AG09319 (cell line): ENCODE results near the gene KRT77.

Experiments
- DNase-seq: peaks from one replicate; pipeline ENCODE4 v3.0.0-alpha.2; 2010; ENCODE audit warnings: low read depth; ENCODE audit errors: extremely low read depth
- TF ChIP-seq, protein P1 (sequence below): IDR thresholded peaks from 2 replicates; pipeline ENCODE4 v1.5.1; 2011; ENCODE audit warnings: low read depth, mild to moderate bottlenecking, inconsistent platforms, low read length, moderate library complexity

The KRT77 gene

DNA sequence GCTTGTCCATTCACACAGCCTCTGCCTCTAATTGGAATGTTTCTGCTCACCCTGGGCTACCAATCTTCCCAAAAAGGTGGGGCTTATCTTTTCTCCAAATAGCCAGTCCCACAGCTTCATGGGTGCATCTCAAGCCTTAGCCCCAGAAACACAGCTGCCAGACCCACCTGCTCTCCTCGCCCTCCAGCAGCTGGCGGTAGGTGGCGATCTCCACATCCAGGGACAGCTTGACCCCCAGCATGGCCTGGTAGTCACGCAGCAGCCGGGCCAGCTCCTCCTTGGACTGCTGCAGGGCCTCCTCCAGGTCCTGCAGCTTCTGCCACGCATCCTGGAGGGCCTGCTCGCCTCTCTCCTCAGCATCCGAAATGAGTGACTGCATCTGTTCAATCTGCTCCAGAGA is 11.1 kb downstream of the KRT77 start:
- TF ChIP-seq, protein P1, sequence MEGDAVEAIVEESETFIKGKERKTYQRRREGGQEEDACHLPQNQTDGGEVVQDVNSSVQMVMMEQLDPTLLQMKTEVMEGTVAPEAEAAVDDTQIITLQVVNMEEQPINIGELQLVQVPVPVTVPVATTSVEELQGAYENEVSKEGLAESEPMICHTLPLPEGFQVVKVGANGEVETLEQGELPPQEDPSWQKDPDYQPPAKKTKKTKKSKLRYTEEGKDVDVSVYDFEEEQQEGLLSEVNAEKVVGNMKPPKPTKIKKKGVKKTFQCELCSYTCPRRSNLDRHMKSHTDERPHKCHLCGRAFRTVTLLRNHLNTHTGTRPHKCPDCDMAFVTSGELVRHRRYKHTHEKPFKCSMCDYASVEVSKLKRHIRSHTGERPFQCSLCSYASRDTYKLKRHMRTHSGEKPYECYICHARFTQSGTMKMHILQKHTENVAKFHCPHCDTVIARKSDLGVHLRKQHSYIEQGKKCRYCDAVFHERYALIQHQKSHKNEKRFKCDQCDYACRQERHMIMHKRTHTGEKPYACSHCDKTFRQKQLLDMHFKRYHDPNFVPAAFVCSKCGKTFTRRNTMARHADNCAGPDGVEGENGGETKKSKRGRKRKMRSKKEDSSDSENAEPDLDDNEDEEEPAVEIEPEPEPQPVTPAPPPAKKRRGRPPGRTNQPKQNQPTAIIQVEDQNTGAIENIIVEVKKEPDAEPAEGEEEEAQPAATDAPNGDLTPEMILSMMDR, result no peak
- no peak for DNase-seq

DNA sequence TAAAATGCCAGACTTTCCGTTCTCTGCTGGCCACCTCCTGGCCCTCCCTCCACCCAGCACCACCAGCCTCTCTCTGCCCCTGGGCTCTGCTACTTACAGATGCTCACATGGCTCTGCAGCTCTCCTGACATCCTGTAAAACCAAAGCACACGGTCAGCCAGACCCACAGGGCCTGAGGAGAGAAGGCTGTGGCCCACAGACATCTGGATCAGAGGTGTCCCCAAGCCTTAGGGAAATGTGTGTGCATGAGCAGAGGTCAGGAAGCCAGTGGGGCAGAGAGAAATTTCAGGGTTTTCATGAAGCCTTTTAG is 11.5 kb downstream of the KRT77 start:
- no peak for DNase-seq
- TF ChIP-seq, protein P1, result no peak

DNA sequence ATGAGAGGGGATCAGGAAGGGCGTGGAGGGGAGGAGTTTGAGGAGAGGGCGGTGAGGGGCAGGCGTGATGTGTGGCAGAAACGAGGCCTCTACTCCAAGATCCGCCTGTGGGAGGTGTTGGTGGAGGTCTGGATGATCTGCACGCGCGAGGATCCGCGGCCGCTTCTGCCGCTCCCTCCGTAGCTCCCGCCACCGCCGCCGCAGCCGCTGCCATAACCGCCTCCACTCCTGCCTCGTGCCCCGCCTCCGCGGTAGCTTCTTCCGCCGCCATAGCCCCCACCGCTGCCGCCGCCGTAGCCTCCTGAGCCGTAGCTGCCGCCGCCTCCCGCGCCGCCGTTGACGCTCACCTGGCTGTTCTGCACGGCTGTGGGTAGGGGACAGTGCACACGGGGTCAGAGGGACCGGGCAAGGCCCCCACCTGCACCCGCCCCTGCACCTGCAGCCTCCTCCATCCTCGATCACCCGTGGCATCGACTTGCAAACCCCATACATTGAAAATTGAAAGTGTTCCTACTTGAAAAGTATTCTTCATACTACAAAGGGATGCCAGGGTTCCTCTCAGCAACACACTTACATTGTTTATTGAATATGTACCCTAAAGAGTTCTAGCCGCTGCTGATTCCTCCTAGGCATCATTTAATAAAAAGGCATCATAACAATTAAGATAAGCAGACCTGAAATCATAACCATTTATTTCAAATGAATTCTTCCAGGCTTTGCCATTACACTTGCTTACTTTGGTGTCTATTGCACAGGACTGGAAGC is 12.1 kb downstream of the KRT77 start:
- no peak for DNase-seq
- TF ChIP-seq, protein P1, result no peak

DNA sequence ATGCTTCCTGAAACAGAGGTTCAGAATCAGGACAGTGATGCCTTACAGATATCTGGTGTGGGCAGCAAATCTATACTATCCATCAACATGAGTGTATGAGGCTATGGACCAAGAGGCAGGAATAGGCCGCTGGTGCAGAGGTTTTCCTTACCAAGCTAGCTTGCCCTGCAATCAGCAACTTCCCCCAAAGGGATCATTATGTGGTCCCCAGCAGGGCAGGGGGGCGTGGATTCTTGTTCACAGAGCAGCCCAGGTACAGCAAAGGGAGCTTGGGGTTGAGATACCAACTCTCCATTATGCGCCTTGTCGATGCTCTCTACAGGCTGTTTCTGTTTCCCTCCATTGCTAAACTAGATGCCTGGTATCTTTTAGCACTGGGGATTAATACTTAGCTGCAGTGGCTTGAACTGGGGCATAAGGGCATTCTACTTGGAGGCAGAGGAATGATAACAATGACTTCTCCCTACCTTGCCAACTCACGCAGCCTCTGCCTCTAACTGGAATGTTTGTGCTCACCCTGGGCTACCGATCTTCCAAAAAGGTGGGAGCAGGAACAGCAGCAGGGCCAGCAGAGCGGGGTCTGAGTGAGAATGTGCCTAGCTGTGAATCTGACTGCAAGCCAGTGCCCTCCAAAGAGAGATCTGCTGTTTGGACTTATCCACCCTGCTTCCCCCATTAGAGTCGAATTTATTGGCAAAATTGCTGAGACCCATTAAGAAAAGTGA is 12.8 kb downstream of the KRT77 start:
- TF ChIP-seq, protein P1, result no peak
- DNase-seq, result no peak

DNA sequence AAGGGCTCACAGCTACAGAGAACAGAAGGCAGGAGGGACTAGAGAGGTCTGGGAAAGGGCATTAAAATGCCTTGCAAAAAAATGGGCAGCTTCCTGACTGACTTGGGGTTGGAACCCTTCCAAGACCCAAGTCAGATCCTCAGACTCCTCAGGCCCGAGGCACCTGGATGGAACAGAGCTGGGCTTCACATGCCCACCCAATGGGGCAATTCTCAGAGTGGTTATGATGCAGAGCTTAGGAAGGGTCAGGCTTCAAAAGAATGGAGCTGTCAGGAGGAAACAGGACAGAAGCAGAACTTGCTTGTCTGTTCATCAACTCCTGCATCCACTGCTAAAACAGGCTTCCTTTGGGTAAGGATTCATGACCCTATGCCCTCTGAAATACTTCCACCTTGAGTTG is 13.4 kb downstream of the KRT77 start:
- DNase-seq, result no peak
- TF ChIP-seq, protein P1, result no peak

DNA sequence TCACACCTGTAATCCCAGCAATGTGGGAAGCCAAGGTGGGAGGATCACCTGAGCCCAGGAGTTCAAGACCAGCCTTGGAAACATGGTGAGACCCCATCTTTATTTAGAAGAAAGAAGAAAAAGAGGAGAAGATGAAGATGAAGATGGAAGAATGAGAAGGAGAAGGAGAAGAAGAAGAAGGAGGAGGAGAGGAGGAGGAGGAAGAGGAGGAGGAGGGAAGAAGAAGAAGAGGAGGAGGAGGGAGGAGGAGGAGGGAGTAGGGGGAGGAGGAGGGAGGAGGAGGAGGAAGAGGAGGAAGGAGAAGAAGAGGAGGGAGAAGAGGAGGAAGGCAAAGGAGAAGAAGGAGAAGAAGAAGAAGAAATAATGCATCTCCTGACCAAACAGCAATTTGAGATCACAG is 14.1 kb downstream of the KRT77 start:
- no peak for DNase-seq
- TF ChIP-seq, protein P1, result no peak

DNA sequence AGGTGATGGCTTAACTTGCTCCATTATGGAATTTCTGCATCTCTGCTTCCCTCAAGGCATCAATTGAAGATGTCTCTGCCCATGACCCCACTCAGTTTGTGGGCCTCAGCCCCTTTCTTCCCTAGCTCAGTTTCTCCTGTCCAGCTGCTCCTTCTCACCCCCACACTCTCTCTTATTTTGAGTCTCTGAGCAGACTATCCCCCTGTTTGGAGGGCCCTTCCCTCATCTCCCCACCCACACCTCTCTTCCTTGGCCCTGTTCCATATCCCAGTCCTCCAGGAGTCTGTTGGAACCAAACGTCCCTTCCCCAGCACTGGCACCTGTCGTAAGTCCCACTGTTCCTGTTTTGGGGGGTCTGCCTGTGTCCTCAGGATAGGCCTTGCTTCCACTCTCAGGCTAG is 14.8 kb downstream of the KRT77 start:
- DNase-seq, result no peak
- TF ChIP-seq, protein P1, result no peak
